GM19397 (cell line): ENCODE results near the gene SDR9C7.
"Not testable (repeated sequence)": the region's sequence is repeated elsewhere in the genome, so short reads cannot be mapped to it uniquely, and the experiment has no call there.

Source experiments
- ATAC-seq: cut with Tn5 transposase; IDR thresholded peaks from one replicate; pipeline ENCODE4 v1.9.1; 2021; ENCODE audit warnings: mild to moderate bottlenecking, moderate library complexity; ENCODE audit not compliant: unreplicated experiment

Gene SDR9C7

DNA sequence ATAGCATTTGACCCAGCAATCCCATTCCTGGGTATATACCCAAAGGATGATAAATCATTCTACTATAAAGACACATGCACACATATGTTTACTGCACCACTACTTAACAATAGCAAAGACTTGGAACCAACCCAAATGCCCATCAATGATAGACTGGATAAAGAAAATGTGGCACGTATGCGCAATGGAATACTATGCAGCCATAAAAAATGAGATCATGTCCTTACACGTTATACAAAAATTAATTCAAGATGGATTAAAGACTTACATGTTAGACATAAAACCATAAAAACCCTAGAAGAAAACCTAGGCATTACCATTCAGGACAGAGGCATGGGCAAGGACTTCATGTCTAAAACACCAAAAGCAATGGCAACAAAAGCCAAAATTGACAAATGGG lies 16.1 kb downstream of the SDR9C7 start:
- ATAC-seq: not testable (repeated sequence)

DNA sequence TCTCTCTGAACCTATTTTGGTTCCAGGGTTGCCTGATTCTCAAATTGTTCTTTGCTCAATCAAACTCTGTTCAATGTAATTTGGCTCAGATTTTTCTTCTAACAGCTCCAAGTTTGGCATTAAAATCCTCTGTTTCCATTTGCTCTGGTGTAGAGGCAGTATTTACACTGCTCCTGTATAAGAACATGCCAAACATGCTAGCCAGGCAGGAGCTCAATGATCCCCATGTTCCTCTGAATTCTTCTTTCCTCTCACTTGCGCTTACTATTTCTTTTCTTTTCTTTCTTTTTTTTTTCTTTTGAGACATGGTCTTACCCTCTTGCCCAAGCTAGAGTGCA lies 17.2 kb downstream of the SDR9C7 start:
- no peak for ATAC-seq

DNA sequence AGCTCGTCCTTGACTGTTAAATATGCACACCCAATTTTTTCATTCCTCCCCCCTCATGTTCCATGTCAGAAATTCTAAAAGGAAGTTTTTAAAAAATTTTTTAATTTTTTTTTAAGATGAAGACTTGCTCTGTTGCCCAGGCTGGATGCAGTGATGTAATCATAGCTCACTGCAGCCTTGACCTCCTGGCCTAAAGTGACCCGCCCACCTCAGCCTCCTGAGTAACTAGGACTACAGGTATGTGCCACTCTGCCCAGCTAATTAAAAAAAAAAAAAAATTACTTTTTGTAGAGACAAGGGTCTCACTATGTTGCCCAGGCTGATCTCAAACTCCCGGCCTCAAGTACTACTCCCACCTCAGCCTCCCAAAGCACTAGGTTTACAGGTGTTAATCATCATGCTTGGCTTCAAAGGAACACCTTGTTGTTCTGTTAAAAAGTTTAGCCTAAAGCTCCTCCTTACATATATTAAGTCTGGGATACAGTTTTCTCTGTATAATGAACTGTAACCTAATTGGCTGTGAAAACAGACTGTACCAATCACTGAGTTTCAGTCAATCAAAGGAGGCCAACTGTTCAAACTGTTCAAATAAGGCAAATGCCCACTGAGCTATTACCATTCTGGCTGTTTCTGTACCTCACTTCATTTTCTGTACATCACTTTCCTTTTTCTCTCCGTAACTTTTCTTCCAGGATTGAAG lies 17.8 kb downstream of the SDR9C7 start:
- no peak for ATAC-seq

DNA sequence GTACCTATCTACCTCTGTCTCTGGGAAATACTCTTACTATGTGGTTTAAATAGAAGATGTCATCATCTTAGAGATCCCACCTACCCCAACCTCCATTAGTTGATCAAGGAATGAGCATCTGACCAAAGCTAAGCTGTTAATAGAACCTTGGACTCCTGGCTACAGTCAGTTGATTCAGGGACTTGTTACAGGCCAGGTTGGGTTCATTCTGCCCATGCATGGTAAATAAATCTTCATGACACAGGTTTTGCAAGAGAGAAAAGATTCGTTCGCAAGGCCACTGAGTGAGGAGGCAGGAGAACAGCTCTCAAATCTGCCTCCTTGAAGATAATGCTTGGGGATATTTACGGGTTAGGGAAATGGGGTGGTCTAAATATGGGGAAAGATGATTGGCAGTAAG lies 19.5 kb downstream of the SDR9C7 start:
- no peak for ATAC-seq

DNA sequence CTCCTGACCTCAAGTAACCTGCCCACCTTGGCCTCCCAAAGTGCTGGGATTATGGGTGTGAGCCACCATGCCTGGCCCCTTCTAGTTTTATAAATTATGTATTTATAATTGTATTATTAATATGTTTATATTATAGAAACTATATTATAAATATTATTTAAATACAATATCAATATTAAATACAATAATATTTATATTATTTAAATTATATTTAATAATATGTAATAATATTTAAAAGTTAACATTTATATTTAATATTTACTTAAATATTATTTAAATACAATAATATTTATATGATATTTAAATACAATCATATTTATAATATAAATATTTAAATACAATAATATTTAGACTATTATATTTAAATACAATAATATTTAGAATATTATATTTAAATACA lies 20.0 kb downstream of the SDR9C7 start:
- ATAC-seq: no peak

DNA sequence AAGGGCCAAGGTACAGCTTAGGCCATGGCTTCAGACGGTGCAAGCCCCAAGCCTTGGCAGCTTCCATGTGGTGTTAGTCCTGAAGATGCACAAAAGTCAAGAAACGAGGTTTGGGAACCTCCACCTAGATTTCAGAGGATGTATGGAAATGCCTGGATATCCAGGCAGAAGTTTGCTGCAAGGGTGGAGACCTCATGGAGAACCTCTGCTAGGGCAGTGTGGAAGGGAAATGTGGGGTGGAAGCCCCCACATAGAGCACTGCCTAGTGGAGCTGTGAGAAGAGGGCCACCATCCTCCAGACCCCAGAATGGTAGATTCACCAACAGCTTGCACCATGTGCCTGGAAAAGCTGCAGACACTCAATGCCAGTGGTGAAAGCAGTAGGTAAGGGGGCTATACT lies 24.8 kb downstream of the SDR9C7 start:
- not testable (repeated sequence) for ATAC-seq

DNA sequence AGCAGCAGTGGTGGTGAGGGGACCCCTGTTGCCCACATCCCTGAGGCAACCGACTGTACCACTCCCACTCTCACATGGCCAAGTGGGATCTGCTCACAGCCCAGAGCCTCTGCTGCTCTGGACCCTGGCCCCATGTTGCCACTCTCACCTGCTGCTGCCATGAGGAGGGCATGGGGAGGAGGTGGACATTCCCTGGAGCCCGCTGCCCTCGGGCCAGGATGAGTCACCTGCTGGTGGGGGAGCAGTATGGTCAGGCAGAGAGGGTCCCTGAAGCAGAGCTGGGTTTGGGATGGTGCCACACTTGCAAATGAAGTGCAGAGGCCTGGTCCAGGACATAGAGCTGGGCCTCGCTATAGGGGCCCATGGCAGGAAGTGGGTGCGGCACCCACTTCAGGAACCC lies 26.1 kb downstream of the SDR9C7 start:
- no peak for ATAC-seq

DNA sequence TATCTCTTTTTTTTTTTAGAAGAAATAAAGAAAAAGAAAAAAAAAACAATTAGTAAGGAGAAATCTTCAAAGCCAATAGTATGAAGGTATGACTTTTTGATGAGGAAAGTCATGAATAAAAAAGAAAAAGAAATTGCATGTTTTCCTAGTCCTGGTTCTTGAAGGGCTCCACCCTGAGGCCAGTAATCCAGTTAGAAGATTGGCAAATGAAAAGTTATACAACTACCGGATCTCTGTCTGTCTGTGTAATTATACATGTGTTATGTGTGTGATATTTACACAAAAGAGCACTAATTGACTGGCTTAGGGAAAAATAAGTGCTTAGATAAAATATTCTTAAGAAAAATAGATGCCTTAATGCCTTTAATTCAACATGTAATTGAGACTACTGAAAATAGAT lies 28.4 kb downstream of the SDR9C7 start:
- ATAC-seq: no peak

DNA sequence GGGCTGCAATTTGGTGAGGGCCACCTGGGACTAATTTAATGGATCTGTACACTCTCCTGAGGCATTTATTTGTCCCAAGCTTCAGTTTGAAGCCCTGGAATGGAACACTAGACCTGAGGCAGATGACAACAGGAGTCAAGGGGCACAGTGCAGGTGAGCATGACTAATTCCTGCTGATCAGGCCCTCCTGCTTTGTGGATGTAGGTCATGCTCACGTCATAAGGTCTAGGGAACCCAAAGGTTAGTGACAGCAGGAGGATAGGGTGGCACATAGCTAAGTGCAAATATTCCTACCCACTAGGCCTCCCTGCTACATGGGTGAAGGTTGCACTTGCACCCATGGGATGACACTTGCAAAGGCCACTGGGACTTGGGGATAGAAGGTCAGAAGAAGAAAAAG lies 30.8 kb downstream of the SDR9C7 start:
- no peak for ATAC-seq

DNA sequence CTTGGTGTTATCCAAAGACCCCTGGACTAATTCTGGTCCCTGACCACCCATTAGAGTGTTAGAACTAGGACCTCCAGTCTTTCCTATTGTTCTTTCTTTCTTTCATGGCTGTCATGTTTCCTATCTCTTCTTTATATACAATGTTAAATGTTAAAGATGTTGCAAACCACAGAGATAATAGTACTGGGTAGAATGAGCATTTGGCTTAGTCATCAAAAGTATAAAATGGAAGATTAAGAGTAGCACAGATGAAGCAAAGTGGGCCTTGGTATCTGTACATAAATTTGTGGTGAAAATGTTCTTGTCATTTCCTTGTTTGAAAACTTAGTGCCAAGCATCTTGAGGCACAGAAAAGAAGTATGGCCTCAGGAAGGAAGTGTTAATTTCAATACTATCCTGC lies 32.9 kb downstream of the SDR9C7 start:
- ATAC-seq: not testable (repeated sequence)

DNA sequence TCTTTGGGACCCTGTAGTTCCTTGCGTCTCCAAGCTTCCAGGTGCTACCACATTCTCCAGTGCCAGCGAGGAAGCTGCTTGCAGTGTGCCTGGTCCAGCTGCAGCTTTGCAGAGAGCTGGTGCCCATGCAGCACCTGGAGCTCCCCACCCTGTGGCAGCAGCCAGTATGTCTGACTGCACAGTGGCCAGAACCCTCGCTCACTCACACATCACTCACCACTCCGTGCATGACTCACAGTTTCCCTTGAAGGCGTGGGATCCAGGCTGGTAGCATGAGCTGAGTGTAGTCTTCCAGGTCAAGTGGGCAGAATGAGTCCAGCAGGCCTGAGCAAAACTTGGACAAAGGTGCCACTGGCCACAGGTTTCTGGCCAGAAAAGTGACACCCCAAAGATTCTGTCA lies 33.6 kb downstream of the SDR9C7 start:
- ATAC-seq: no peak

DNA sequence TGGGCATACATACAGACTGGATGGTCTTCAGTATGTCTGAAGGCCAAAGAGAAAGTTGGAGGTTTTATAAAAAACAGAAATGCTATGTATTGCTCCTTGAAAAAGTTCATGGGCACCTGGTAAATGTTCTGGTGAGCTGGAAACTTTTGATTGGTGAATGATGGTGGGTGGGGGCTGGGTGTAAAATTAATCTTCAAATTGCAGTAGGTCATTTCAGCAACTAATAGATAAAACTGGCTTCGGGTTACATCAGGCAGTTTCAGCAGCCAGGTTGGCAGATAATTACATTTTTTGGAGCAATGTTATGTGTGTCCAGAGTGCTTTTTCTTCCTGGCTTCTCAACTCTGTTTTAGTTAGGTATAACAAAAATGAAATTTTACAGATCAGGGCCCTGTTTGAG lies 35.3 kb downstream of the SDR9C7 start:
- ATAC-seq: no peak

DNA sequence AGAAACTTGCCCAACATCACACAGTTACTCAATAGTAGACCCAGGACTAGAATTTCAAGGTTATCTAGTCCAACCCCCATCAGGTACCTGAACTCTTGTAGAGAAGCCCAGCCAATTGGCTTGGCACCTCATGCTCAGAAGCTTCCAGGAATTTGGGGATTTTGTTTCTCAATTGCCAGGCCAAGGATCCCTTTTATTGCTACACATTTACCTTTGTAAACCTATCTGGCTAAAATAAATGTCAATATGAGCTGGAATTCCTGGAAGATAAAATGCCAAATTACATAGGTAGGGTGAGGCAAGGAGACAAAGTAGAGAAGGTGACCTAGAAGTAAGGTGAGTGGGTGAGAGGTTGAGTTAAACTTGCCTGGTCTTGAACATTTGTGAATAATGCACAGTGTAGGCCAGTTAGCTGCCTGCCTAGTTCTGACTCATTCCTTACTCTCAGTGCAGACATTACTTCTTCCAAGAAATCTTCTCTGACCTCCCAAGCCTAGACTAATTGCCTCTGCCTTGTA lies 36.3 kb downstream of the SDR9C7 start:
- no peak for ATAC-seq

DNA sequence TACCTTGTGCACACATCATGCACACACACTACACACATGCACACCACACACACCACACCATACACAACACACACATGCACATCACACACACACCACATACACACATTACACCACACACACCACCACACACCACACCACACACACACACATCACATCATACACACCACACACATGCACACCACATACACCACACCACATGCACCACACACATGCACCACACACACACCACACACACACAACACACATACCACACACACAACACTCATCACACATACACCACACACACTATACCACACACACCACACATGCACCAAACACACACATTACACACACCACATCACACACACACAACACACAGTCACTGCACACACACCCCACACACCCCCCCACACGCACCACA lies 38.1 kb downstream of the SDR9C7 start:
- no peak for ATAC-seq

DNA sequence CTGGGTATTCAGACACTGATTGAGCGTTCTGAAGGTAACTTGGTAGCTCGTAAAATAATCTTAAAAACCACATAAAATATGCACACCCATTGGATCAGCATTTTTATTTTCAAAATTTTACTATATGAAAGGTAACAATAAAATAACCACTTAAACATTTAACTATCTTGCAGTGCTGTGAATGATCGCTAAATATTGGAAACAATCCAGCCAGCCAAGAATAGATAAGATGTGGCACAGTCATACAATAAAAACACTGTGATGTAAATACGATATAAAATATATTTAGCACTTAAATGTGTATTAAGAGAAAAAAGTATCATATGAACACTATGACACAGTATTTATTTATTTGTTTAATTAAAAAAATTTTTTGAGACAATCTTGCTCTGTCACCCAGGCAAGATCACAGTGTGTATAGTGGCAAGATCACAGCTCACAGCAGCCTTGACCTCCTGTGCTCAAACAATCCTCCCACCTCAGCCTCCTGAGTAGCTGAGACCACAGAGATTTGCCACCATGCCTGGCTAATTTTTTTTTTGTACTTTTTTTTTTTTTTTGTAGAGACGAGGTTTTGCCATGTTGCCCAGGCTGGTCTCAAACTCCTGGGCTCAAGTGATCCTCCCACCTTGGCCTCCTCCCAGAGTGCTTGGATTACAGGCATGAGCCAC lies 39.4 kb downstream of the SDR9C7 start:
- no peak for ATAC-seq

DNA sequence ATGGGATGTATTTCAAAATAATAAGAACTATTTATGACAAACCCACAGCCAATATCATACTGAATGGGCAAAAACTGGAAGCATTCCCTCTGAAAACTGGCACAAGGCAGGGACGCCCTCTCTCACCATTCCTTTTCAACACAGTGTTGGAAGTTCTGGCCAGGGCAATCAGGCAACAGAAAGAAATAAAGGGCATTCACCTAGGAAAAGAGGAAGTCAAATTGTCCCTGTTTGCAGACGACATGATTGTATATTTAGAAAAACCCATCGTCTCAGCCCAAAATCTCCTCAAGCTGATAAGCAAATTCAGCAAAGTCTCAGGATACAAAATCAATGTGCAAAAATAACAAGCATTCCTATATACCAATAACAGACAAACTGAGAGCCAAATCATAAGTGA lies 42.3 kb downstream of the SDR9C7 start:
- ATAC-seq: not testable (repeated sequence)

DNA sequence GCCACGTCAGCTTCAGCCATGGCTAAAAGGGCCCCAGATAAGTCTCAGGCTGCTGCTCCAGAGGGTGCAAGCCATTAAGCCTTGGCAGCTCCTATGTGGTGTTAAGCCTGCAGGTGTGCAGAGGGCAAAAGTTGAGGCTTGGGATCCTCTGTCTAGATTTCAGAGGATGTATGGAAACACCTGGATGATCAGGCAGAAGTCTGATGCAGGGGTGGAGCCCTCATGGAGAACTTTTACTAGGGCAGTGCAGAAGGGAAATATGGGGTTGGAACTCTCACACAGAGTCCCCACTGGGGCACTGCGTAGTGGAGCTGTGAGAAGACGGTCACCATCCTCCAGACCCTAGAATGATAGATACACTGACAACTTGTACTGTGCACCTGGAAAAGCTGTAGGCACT lies 47.9 kb downstream of the SDR9C7 start:
- no peak for ATAC-seq

DNA sequence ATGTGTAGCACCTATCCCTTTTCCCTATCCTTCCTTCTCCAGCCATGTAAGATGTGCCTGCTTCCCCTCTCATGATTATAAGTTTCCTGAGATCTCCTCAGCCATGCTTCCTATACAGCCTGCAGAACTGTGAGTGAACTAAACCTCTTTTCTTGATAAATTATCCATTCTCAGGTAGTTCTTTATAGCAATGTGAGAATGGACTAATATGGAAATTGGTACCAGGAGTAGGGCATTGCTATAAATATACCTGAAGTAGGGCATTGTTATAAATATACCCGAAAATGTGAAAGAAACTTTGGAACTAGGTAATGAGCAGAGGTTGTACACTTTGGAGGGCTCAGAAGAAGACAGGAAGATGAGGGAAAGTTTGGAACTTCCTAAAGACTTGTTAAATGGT lies 48.9 kb downstream of the SDR9C7 start:
- ATAC-seq: no peak

DNA sequence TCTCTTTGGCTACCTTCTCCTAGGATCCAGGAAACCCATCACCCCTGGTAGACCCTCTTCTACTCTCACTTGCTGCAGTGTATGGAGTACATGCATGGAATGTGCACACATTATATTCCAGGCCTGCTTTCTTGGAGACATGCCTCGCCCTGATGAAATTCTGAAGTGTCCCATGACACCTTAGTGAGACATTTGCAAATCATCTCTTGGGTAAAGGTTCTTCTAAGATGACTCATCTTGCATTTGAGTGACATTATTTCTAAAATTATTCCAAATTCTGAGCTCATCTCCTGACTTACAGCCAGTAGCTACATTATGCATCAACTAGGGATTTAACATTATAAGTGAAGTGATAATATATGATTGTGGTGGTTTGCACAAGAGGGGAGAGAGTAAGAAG lies 49.8 kb downstream of the SDR9C7 start:
- ATAC-seq: no peak

DNA sequence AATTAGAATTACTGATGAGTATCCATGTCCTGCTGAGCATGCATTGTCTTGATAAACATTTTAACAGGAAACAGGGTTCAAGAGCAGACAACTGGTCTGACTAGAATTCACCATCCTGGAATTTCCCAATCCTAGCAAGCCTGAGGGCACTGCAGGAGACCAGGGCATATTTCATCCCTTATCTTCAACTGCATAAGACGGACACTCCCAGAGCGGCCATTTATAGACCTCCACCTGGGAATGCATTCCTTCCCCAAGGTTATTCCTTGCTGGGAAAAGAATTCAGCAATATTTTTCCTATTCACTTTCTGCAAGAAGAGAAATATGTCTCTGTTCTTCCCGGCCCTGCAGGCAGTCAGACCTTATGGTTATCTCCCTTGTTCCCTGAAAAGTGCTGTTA lies 51.8 kb downstream of the SDR9C7 start:
- ATAC-seq: not testable (repeated sequence)

DNA sequence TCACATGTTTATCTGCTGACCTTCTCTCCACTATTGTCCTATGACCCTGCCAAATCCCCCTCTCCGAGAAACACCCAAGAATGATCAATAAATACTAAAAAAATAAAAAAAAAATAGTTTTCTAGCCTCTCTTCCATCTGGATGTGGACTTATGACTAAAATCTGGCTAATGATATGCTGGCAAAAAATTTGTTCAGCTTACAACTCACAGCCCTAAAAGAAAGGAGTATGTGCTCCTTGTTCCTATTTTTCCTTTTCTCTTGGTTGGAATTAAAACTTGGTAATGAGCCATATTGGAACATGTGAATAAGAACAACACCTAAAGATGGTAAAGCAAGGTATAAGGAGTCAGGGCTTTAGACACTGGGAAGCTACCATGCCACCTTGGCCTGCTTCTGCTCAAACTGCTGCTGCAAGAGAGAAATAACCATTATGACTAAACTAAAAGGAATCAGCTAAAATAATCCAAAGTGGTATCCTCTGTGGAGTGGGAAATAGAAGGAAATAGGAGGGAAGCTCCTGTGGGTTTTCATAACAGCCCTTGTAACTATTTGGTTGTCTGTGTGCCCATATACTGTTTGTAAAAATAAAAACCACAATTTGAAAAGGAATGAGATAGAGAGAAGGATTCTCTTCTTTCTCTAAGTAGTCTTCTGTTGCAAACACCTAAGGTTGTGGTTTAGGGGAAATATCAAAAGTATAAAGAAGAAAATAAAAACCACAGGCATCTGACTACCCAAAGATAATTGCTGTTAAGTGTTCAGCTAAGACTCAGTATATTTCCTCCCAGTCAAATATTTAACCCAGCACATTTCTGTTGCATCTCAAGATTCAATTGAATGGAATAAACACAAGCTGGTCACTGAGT lies 53.8 kb downstream of the SDR9C7 start:
- ATAC-seq: no peak
